ENCODE data around the gene CEP112. TPM values are rescaled to one million over a fixed set of nuclear protein-coding genes. Genes with fewer than 3 reads are reported as not detected.

Gene CEP112
- total and polyA plus RNA-seq, 2 of the 13 experiments (the other 11 are each of a cell fraction or from before 2014, with no cell fraction given), result 1.2 to 3.4 TPM

GRCh38 chr17:66228887-66229782, 37.2 kb upstream of the CEP112 start, which contains the start of gene APOH (continued):
- TF ChIP-seq, protein P1, sequence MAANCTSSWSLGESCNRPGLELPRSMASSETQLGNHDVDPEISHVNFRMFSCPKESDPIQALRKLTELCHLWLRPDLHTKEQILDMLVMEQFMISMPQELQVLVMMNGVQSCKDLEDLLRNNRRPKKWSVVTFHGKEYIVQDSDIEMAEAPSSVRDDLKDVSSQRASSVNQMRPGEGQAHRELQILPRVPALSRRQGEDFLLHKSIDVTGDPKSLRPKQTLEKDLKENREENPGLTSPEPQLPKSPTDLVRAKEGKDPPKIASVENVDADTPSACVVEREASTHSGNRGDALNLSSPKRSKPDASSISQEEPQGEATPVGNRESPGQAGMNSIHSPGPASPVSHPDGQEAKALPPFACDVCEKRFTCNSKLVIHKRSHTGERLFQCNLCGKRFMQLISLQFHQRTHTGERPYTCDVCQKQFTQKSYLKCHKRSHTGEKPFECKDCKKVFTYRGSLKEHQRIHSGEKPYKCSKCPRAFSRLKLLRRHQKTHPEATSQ (CRISPR knock-in tag; IDR thresholded peaks at IDR 0.05; ENCODE audit: borderline replicate concordance), result peak; percentile 74; the same call in 1 of the 2 replicates
- peak in 1 of 2 experiments; percentile 30; a peak in 1 of 4 replicates for TF ChIP-seq NR2F1 (CRISPR knock-in tag; IDR thresholded peaks at IDR 0.05)
- TF ChIP-seq TCF7L2 (IDR thresholded peaks at IDR 0.05; ENCODE audit: low read depth, low read length), result peak; percentile 63; the same call in 1 of the 2 replicates
- no peak for TF ChIP-seq PTBP1 (IDR thresholded peaks at IDR 0.05; ENCODE audit: low read depth, low read length, poor library complexity, severe bottlenecking)
- TF ChIP-seq, protein P2, sequence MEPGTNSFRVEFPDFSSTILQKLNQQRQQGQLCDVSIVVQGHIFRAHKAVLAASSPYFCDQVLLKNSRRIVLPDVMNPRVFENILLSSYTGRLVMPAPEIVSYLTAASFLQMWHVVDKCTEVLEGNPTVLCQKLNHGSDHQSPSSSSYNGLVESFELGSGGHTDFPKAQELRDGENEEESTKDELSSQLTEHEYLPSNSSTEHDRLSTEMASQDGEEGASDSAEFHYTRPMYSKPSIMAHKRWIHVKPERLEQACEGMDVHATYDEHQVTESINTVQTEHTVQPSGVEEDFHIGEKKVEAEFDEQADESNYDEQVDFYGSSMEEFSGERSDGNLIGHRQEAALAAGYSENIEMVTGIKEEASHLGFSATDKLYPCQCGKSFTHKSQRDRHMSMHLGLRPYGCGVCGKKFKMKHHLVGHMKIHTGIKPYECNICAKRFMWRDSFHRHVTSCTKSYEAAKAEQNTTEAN (CRISPR knock-in tag; conservative IDR thresholded peaks at IDR 0.05), result peak; percentile 85
- TF ChIP-seq ZNF431 (CRISPR knock-in tag; IDR thresholded peaks at IDR 0.05; ENCODE audit: borderline replicate concordance, low read depth), result no peak
- TF ChIP-seq, protein P3, sequence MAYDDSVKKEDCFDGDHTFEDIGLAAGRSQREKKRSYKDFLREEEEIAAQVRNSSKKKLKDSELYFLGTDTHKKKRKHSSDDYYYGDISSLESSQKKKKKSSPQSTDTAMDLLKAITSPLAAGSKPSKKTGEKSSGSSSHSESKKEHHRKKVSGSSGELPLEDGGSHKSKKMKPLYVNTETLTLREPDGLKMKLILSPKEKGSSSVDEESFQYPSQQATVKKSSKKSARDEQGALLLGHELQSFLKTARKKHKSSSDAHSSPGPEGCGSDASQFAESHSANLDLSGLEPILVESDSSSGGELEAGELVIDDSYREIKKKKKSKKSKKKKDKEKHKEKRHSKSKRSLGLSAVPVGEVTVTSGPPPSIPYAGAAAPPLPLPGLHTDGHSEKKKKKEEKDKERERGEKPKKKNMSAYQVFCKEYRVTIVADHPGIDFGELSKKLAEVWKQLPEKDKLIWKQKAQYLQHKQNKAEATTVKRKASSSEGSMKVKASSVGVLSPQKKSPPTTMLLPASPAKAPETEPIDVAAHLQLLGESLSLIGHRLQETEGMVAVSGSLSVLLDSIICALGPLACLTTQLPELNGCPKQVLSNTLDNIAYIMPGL (CRISPR knock-in tag; IDR thresholded peaks at IDR 0.05; ENCODE audit: borderline replicate concordance in 1 of 2, low read depth in 1 of 2), result peak; percentile 64 to 74; a peak in 2 of 4 replicates
- TF ChIP-seq ZNF136 (CRISPR knock-in tag; IDR thresholded peaks at IDR 0.05; ENCODE audit: low read depth), result no peak; the same call in 1 of the 2 replicates
- peak; percentile 22; the same call in 1 of the 2 replicates for TF ChIP-seq ZMAT3 (CRISPR knock-in tag; conservative IDR thresholded peaks at IDR 0.05)
- TF ChIP-seq, protein P4, sequence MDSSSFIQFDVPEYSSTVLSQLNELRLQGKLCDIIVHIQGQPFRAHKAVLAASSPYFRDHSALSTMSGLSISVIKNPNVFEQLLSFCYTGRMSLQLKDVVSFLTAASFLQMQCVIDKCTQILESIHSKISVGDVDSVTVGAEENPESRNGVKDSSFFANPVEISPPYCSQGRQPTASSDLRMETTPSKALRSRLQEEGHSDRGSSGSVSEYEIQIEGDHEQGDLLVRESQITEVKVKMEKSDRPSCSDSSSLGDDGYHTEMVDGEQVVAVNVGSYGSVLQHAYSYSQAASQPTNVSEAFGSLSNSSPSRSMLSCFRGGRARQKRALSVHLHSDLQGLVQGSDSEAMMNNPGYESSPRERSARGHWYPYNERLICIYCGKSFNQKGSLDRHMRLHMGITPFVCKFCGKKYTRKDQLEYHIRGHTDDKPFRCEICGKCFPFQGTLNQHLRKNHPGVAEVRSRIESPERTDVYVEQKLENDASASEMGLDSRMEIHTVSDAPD (CRISPR knock-in tag; IDR thresholded peaks at IDR 0.05), result peak; percentile 80; the same call in 1 of the 2 replicates
- no peak; the same call in 1 of the 2 replicates for TF ChIP-seq NFYB (CRISPR knock-in tag; IDR thresholded peaks at IDR 0.05)
- TF ChIP-seq CBX5 (CRISPR knock-in tag; IDR thresholded peaks at IDR 0.05; ENCODE audit: borderline replicate concordance), result 0 out of 2 replicates have a peak, but pooled peaks have one; percentile 50
- TF ChIP-seq PPARG (CRISPR knock-in tag; conservative IDR thresholded peaks at IDR 0.05), result peak; percentile 75; the same call in 1 of the 2 replicates
- TF ChIP-seq ZNF160 (CRISPR knock-in tag; IDR thresholded peaks at IDR 0.05), result peak; percentile 17; the same call in 1 of the 2 replicates
- TF ChIP-seq, protein P5, sequence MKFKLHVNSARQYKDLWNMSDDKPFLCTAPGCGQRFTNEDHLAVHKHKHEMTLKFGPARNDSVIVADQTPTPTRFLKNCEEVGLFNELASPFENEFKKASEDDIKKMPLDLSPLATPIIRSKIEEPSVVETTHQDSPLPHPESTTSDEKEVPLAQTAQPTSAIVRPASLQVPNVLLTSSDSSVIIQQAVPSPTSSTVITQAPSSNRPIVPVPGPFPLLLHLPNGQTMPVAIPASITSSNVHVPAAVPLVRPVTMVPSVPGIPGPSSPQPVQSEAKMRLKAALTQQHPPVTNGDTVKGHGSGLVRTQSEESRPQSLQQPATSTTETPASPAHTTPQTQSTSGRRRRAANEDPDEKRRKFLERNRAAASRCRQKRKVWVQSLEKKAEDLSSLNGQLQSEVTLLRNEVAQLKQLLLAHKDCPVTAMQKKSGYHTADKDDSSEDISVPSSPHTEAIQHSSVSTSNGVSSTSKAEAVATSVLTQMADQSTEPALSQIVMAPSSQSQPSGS (CRISPR knock-in tag; IDR thresholded peaks at IDR 0.05), result peak; percentile 83; the same call in 1 of the 2 replicates
- TF ChIP-seq, protein P6, sequence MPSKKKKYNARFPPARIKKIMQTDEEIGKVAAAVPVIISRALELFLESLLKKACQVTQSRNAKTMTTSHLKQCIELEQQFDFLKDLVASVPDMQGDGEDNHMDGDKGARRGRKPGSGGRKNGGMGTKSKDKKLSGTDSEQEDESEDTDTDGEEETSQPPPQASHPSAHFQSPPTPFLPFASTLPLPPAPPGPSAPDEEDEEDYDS (CRISPR knock-in tag; IDR thresholded peaks at IDR 0.05), result peak; percentile 99
- TF ChIP-seq CREB1 (IDR thresholded peaks at IDR 0.05), result 0 out of 2 replicates have a peak, but pooled peaks have one; percentile 18
- TF ChIP-seq CREB1 (CRISPR knock-in tag; IDR thresholded peaks at IDR 0.05), result peak; percentile 75
- peak; percentile 24 for TF ChIP-seq TEAD3 (CRISPR knock-in tag; optimal IDR thresholded peaks at IDR 0.05; ENCODE audit: borderline replicate concordance)

Measured in HepG2 (cell line).